Loucy (cell line): ENCODE results near the gene PIP5K1C.

Source experiments
- H2AFZ ChIP-seq: fragments of 200-600 bp; sonication (generic); 2 replicates; pipeline ENCODE4 v1.6.0; 2016; ENCODE audit warnings: antibody characterized with exemption, mild to moderate bottlenecking, low read length, moderate library complexity
- H3F3A ChIP-seq: fragments of 200-600 bp; 2 replicates; pipeline ENCODE4 v1.6.0; 2016; ENCODE audit warnings: antibody characterized with exemption, low read depth, mild to moderate bottlenecking
- H3K27me3 ChIP-seq: fragments of 200-600 bp; sonication (generic); 2 replicates; pipeline ENCODE4 v1.6.1; 2014; ENCODE audit warnings: low read length, mild to moderate bottlenecking; ENCODE audit not compliant: insufficient read depth, poor library complexity, severe bottlenecking
- H3K36me3 ChIP-seq: fragments of 200-600 bp; sonication (generic); 2 replicates; pipeline ENCODE4 v1.6.1; 2016; ENCODE audit warnings: low read length; ENCODE audit not compliant: insufficient read depth
- H3K4me1 ChIP-seq: fragments of 200-600 bp; sonication (generic); 2 replicates; pipeline ENCODE4 v1.5.1; 2014; ENCODE audit warnings: low read length, mild to moderate bottlenecking; ENCODE audit not compliant: insufficient read depth, poor library complexity, severe bottlenecking
- H3K4me2 ChIP-seq: fragments of 200-600 bp; sonication (generic); 2 replicates; pipeline ENCODE4 v1.6.0; 2014; ENCODE audit warnings: antibody characterized with exemption, low read length, low read depth, mild to moderate bottlenecking; ENCODE audit not compliant: poor library complexity, severe bottlenecking
- H3K4me3 ChIP-seq: fragments of 200-600 bp; sonication (generic); 2 replicates; pipeline ENCODE4 v1.5.1; 2014; ENCODE audit warnings: low read length, mild to moderate bottlenecking, mixed read lengths; ENCODE audit not compliant: poor library complexity, severe bottlenecking
- H3K79me2 ChIP-seq: fragments of 200-600 bp; sonication (generic); 2 replicates; pipeline ENCODE4 v1.6.1; 2014; ENCODE audit warnings: low read length; ENCODE audit not compliant: insufficient read depth
- H3K9ac ChIP-seq: fragments of 200-600 bp; sonication (generic); 2 replicates; pipeline ENCODE4 v1.6.0; 2014; ENCODE audit warnings: mild to moderate bottlenecking, low read depth, low read length, moderate library complexity; ENCODE audit not compliant: poor library complexity, severe bottlenecking
- H3K9me2 ChIP-seq: fragments of 200-600 bp; sonication (generic); replicated peaks from 2 replicates; pipeline ENCODE4 v1.6.1; 2016; ENCODE audit warnings: low read depth, low read length, mixed read lengths
- H3K9me3 ChIP-seq: fragments of 200-600 bp; sonication (generic); 2 replicates; pipeline ENCODE4 v1.6.1; 2014; ENCODE audit warnings: mild to moderate bottlenecking, antibody characterized with exemption, low read length, low read depth; ENCODE audit not compliant: insufficient read depth
- H4K20me1 ChIP-seq: fragments of 200-600 bp; sonication (generic); 2 replicates; pipeline ENCODE4 v1.6.0; 2014; ENCODE audit warnings: antibody characterized with exemption, low read length, mild to moderate bottlenecking; ENCODE audit not compliant: insufficient read depth, poor library complexity, severe bottlenecking
- CTCF ChIP-seq: fragments of 200-600 bp; sonication (generic); conservative IDR thresholded peaks from 2 replicates; pipeline ENCODE4 v1.5.1; 2014; ENCODE audit warnings: mild to moderate bottlenecking, antibody characterized with exemption, low read length
- EZH2phosphoT487 ChIP-seq: fragments of 200-600 bp; IDR thresholded peaks from 2 replicates; pipeline ENCODE4 v1.6.1; 2018; ENCODE audit warnings: antibody characterized with exemption, mild to moderate bottlenecking, moderate library complexity, borderline replicate concordance

PIP5K1C gene

GRCh38 chr19:3606174-3606689 is 94.0 kb downstream of the PIP5K1C start:
- Histone ChIP-seq H3K9ac (no peak overlapping the region), H3K4me2 (no peak overlapping the region)

GRCh38 chr19:3605770-3606169 is 94.5 kb downstream of the PIP5K1C start:
- Histone ChIP-seq H3K4me1 (peaks cover 7% of the 10 kb centered on the region), H3K4me3 (no peak overlapping the region), H3K4me2 (no peak overlapping the region), H3K36me3 (no peaks in the 10 kb centered on the region), H3K9me3 (no peaks in the 10 kb centered on the region), H3K9me2 (no peaks in the 10 kb centered on the region), H3F3A (no peaks in the 10 kb centered on the region), H3K79me2 (no peaks in the 10 kb centered on the region), H3K27me3 (no peaks in the 10 kb centered on the region), H3K9ac (no peak overlapping the region), H2AFZ (no peak overlapping the region), H4K20me1 (no peaks in the 10 kb centered on the region)
- TF ChIP-seq CTCF (no peak), EZH2phosphoT487 (no peak)

More at GRCh38 chr19:3606174-3606689, 94.0 kb downstream of the PIP5K1C start:
- no peak overlapping the region for H2AFZ ChIP-seq
- H3K4me3 ChIP-seq: no peak overlapping the region
- TF ChIP-seq CTCF: no peak
- no peaks in the 10 kb centered on the region for H3K79me2 ChIP-seq
- H3K9me2 ChIP-seq: no peaks in the 10 kb centered on the region
- H3K36me3 ChIP-seq: no peaks in the 10 kb centered on the region
- no peaks in the 10 kb centered on the region for H3F3A ChIP-seq
- no peaks in the 10 kb centered on the region for H3K9me3 ChIP-seq
- H3K27me3 ChIP-seq: no peaks in the 10 kb centered on the region
- H3K4me1 ChIP-seq: peaks cover 7% of the 10 kb centered on the region
- H4K20me1 ChIP-seq: no peaks in the 10 kb centered on the region

GRCh38 chr19:3605361-3605760 is 94.9 kb downstream of the PIP5K1C start:
- Histone ChIP-seq H3K79me2 (no peaks in the 10 kb centered on the region), H3K4me1 (peaks cover 7% of the 10 kb centered on the region), H4K20me1 (no peaks in the 10 kb centered on the region), H3K9ac (no peak overlapping the region), H3K27me3 (no peaks in the 10 kb centered on the region), H3F3A (no peaks in the 10 kb centered on the region), H3K36me3 (no peaks in the 10 kb centered on the region), H3K4me2 (peak overlapping the region; percentile 45), H3K4me3 (no peak overlapping the region), H3K9me2 (no peaks in the 10 kb centered on the region), H3K9me3 (no peaks in the 10 kb centered on the region), H2AFZ (no peak overlapping the region; the same call in 1 of the 2 replicates)
- no peak for TF ChIP-seq EZH2phosphoT487
- no peak for TF ChIP-seq CTCF
